ENCODE measurements around the gene ANO6.

GRCh38 chr12:45363903-45364302 lies 148.0 kb downstream of the ANO6 start:
- TF ChIP-seq POLR2A (IDR thresholded peaks at IDR 0.05): no peak
- TF ChIP-seq CTCF (IDR thresholded peaks at IDR 0.05 in 8 of 11, conservative IDR thresholded peaks at IDR 0.05 in 3 of 11): no peak
- no peak for TF ChIP-seq POLR2AphosphoS5 (IDR thresholded peaks at IDR 0.05)
